Measurements from ENCODE around the gene GPBP1L1. TPM values are rescaled to one million over a fixed set of nuclear protein-coding genes. Genes with fewer than 3 reads are reported as not detected.

Gene GPBP1L1
- total RNA-seq, 1 donor from 2014 or later = 85.5 TPM

DNA sequence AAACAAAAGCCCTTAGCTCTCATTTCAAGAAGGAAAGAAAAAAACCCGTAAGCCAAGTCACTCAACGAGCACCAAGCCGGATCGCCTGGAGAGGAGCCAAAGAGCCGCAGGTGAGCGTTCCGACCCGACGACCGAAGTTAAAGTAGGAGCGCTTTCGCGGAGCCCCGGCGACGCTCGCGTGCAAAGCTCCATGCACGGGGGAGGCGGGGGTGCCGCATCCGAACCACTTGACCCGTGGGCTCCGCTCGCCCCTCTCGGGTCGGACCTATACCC lies 382 bp downstream of the GPBP1L1 start:
- DNase-seq (ENCODE audit: low spot score) = peak; percentile 58
- H3K9me3 Mint-ChIP-seq (ENCODE audit: low read depth) = no peaks in the 10 kb centered on the region
- TF ChIP-seq, protein P1, sequence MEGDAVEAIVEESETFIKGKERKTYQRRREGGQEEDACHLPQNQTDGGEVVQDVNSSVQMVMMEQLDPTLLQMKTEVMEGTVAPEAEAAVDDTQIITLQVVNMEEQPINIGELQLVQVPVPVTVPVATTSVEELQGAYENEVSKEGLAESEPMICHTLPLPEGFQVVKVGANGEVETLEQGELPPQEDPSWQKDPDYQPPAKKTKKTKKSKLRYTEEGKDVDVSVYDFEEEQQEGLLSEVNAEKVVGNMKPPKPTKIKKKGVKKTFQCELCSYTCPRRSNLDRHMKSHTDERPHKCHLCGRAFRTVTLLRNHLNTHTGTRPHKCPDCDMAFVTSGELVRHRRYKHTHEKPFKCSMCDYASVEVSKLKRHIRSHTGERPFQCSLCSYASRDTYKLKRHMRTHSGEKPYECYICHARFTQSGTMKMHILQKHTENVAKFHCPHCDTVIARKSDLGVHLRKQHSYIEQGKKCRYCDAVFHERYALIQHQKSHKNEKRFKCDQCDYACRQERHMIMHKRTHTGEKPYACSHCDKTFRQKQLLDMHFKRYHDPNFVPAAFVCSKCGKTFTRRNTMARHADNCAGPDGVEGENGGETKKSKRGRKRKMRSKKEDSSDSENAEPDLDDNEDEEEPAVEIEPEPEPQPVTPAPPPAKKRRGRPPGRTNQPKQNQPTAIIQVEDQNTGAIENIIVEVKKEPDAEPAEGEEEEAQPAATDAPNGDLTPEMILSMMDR (IDR thresholded peaks at IDR 0.05) = peak; percentile 15
- H3K27me3 Mint-ChIP-seq (ENCODE audit: low read depth) = no peaks in the 10 kb centered on the region
- H3K4me3 Mint-ChIP-seq (ENCODE audit: unreplicated experiment) = peak overlapping the region; percentile 94
- peaks cover 53% of the 10 kb centered on the region for H3K4me1 Mint-ChIP-seq (ENCODE audit: low read depth)
- H3K36me3 Mint-ChIP-seq (ENCODE audit: low read depth) = peaks cover 2% of the 10 kb centered on the region
- peak overlapping the region; percentile 99 for H3K27ac Mint-ChIP-seq (ENCODE audit: unreplicated experiment)

DNA sequence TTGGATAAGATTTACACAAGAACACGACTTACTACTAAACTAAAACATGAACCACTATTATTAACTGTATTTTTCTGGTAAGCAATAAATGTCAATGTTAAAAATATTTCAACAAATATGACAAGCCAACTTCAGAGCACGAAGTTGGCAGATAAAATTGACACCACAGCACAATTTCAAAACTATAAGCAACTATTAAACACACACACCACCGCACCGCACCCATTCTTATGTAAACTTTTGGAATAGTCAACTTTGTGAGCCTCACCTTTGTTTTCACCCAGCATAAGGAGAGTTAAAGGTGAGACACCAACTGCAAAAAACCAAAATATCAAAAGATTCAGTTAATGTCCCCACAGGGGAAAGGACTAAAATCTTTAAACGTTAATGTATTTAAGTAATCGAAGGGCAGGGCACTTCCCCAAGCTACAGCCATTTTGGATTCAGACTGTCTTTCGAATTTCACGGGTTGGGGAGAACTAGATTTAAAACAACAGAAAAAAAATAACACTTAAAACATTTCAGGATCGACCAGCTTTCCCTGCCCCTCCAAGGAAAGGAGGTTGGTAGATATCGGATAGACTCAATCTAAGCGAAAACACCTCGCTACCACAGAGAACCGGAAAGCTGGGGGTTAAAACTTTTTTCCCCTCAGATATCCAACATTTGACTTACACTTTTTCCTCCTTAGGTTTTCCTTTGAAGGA lies 872 bp downstream of the GPBP1L1 start:
- Mint-ChIP-seq H3K9me3 (ENCODE audit: low read depth) (no peaks in the 10 kb centered on the region), H3K27ac (ENCODE audit: unreplicated experiment) (peak overlapping the region; percentile 99), H3K27me3 (ENCODE audit: low read depth) (no peaks in the 10 kb centered on the region), H3K4me3 (ENCODE audit: unreplicated experiment) (peak overlapping the region; percentile 94), H3K4me1 (ENCODE audit: low read depth) (peaks cover 57% of the 10 kb centered on the region), H3K36me3 (ENCODE audit: low read depth) (peaks cover 2% of the 10 kb centered on the region)
- TF ChIP-seq, protein P1 (IDR thresholded peaks at IDR 0.05) = no peak
- no peak for DNase-seq (ENCODE audit: low spot score)

DNA sequence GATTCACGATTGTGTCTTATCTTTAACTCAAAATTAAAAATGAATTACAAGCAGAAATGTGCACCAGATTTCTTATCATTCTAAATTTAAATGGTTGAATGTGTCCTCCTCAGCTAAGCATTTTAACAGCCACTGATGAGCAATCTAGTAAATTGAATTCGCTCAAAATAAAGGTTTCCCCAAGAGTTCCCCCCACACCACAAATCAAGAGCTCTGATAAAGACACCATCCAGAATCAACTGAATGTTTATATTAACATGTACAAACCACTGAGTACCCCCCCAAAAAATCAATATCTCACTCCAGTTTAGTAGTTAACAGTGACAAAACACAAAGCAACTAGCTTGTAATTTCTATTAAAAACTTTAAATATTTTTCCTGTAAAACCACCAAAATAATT lies 1.9 kb downstream of the GPBP1L1 start:
- Mint-ChIP-seq H3K27me3 (ENCODE audit: low read depth) (no peaks in the 10 kb centered on the region), H3K27ac (ENCODE audit: unreplicated experiment) (peak overlapping the region; percentile 99), H3K4me1 (ENCODE audit: low read depth) (peaks cover 64% of the 10 kb centered on the region), H3K9me3 (ENCODE audit: low read depth) (no peaks in the 10 kb centered on the region), H3K4me3 (ENCODE audit: unreplicated experiment) (peak overlapping the region; percentile 94), H3K36me3 (ENCODE audit: low read depth) (peaks cover 2% of the 10 kb centered on the region)
- TF ChIP-seq, protein P1 (IDR thresholded peaks at IDR 0.05) = no peak
- DNase-seq (ENCODE audit: low spot score) = no peak

DNA sequence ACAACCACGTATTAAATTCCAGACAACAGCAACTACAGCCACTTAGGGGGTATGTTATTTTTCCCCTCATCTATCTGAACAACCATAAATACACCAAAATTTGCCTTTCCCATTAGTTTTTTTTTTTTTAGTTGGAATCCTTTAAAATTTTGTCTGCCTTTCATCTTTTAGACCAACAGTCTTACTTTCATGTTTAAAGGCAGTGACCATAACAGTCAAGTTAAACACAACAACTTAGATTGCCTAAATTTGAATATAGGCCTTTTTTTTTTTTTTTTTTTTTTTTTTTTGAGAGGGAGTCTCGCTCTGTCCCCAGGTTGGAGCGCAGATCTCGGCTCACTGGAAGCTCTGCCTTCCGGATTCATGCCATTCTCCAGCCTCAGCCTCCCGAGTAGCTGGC lies 3.4 kb downstream of the GPBP1L1 start:
- DNase-seq (ENCODE audit: low spot score) = no peak
- Mint-ChIP-seq H3K4me1 (ENCODE audit: low read depth) (peaks cover 69% of the 10 kb centered on the region), H3K27me3 (ENCODE audit: low read depth) (no peaks in the 10 kb centered on the region), H3K27ac (ENCODE audit: unreplicated experiment) (no peak overlapping the region), H3K36me3 (ENCODE audit: low read depth) (peaks cover 2% of the 10 kb centered on the region), H3K4me3 (ENCODE audit: unreplicated experiment) (no peak overlapping the region), H3K9me3 (ENCODE audit: low read depth) (no peaks in the 10 kb centered on the region)
- TF ChIP-seq, protein P1 (IDR thresholded peaks at IDR 0.05) = no peak

DNA sequence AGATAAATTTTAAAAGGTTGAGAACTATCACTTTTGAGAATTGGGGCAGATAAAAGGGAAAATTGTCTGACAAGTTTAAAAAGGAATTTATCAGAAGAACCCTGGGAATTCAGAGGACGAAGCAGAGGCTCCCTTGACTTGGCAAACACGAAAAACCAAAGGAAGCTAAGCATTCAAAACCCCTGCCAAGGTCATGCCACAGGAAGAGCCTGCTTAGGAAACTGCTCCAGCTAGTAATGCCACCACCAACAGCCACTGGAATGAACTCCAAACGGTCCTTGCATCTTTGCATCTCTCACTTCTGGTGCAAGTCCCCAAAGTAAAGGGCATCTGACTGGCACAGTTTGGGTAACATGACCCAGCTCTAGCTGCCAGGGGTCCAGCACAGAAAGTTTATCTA lies 7.2 kb downstream of the GPBP1L1 start:
- Mint-ChIP-seq H3K4me1 (ENCODE audit: low read depth) (peaks cover 80% of the 10 kb centered on the region), H3K4me3 (ENCODE audit: unreplicated experiment) (no peak overlapping the region), H3K27me3 (ENCODE audit: low read depth) (no peaks in the 10 kb centered on the region), H3K9me3 (ENCODE audit: low read depth) (no peaks in the 10 kb centered on the region), H3K27ac (ENCODE audit: unreplicated experiment) (peak overlapping the region; percentile 76), H3K36me3 (ENCODE audit: low read depth) (no peaks in the 10 kb centered on the region)
- no peak for DNase-seq (ENCODE audit: low spot score)
- TF ChIP-seq, protein P1 (IDR thresholded peaks at IDR 0.05) = no peak
